Pancreas (tissue), 10 donors: Measurements from ENCODE around the gene CDH4. TPM values are rescaled to one million over a fixed set of nuclear protein-coding genes. Genes with fewer than 3 reads are reported as not detected.

Experiments
- ATAC-seq, 4 donors: fragments of 200-7000 bp; cut with Tn5 transposase; one replicate each; pipeline versions ENCODE4 v1.8.0 to v1.9.1; 2020; ENCODE audit warnings: mild to moderate bottlenecking in 4 of 4, moderate library complexity in 4 of 4
- DNase-seq, 6 donors: peaks; one replicate each; pipeline ENCODE4 v3.0.0-alpha.2; 2020
- FAIRE-seq: peaks from 2 replicates; lab custom pipeline; 2012; peaks lifted over from hg19 to GRCh38; lab: Jason Lieb, UNC
- H3K27ac ChIP-seq, 4 donors: fragments of 200-600 bp; sonication (generic); 1 replicate in 3 of 4; 2 replicates in 1 of 4; pipeline versions ENCODE4 v1.5.0 to v1.8.0; 2020
- H3K27me3 ChIP-seq, 4 donors: fragments of 200-600 bp; one replicate each; pipeline ENCODE4 v1.8.0; 2021
- H3K36me3 ChIP-seq, 3 donors: fragments of 200-600 bp; sonication (generic) in 1 of 3; one replicate each; pipeline versions ENCODE4 v1.5.0 to v1.8.0; 2020 to 2021
- H3K4me1 ChIP-seq, 3 donors: fragments of 200-600 bp; one replicate each; pipeline ENCODE4 v1.8.0; 2021
- H3K4me3 ChIP-seq, 4 donors: fragments of 200-600 bp; sonication (generic) in 2 of 4; one replicate each; pipeline versions ENCODE4 v1.5.0 to v1.8.0; 2020 to 2021
- H3K9me3 ChIP-seq, 4 donors: fragments of 200-600 bp; one replicate each; pipeline ENCODE4 v1.8.0; 2021
- WGBS, 2 donors: extraction: QIAGEN DNeasy Blood & Tissue Kit; methylation state at CpG; one replicate each; pipeline ENCODE4 v1.1.7; 2013; 5-methylcytosine and 5-hydroxymethylcytosine counted together
- intact Hi-C, 3 donors: fragments of 100-400 bp; cut with DNase I; formaldehyde crosslinking; loops; one replicate each; pipeline versions ENCODE4 v1.11.1 to v1.14.2; 2022
- polyA plus RNA-seq, 2 donors: library from polyadenylated mRNA; stranded (reverse); fragments of 200-250 nt; gene quantifications; one replicate each; pipeline ENCODE4 v1.2.3, GENCODE V29; 2013
- total RNA-seq, 6 donors: library from RNA; stranded (reverse); fragmentation: NEBNext Ultra II Directional in 4 of 6; extraction: Animal tissue kit (Norgen Biotek cat#: 25700) in 4 of 6; gene quantifications; one replicate each; pipeline versions ENCODE4 v1.2.1 to v1.2.4, GENCODE V29; 2021 to 2023
- TF ChIP-seq, protein P1 (sequence below), 4 donors: fragments of 200-600 bp; sonication (generic) in 3 of 4; IDR thresholded peaks; one replicate each; pipeline versions ENCODE4 v1.5.0 to v1.8.0; 2021; ENCODE audit warnings: antibody characterized with exemption in 4 of 4
- donor health status: healthy with polysubstance abuse.
- donor health status: DM: no; HTN: no; CAD: no; lungs with moderate emphysema.
- donor health status: DM: no; HTN: no; CAD: no.
- donor health status: control.
- donor health status: control.
- donor health status: Bipolar disorder and iron deficiency.
- donor health status: DM: yes; HTN: yes; CAD: no.
- donor health status: DM: no; HTN: no; CAD: no.
- donor health status: DM: no; HTN: no; CAD: no.
- donor health status: DM: yes; HTN: yes; CAD: no.

The CDH4 gene
- total and polyA plus RNA-seq, 8 donors = 0.04 to 1.4 (median 0.27) TPM

GRCh38 chr20:61299104-61299503, 47.0 kb downstream of the CDH4 start:
- Histone ChIP-seq H3K4me1 (no peaks in the 10 kb centered on the region), H3K9me3 (no peaks in the 10 kb centered on the region), H3K27ac (no peak overlapping the region), H3K27me3 (no peaks in the 10 kb centered on the region), H3K4me3 (no peak overlapping the region), H3K36me3 (no peaks in the 10 kb centered on the region)
- intact Hi-C loops = no loop called here
- DNase-seq (no peak), ATAC-seq (no peak), FAIRE-seq (no peak)
- TF ChIP-seq, protein P1, sequence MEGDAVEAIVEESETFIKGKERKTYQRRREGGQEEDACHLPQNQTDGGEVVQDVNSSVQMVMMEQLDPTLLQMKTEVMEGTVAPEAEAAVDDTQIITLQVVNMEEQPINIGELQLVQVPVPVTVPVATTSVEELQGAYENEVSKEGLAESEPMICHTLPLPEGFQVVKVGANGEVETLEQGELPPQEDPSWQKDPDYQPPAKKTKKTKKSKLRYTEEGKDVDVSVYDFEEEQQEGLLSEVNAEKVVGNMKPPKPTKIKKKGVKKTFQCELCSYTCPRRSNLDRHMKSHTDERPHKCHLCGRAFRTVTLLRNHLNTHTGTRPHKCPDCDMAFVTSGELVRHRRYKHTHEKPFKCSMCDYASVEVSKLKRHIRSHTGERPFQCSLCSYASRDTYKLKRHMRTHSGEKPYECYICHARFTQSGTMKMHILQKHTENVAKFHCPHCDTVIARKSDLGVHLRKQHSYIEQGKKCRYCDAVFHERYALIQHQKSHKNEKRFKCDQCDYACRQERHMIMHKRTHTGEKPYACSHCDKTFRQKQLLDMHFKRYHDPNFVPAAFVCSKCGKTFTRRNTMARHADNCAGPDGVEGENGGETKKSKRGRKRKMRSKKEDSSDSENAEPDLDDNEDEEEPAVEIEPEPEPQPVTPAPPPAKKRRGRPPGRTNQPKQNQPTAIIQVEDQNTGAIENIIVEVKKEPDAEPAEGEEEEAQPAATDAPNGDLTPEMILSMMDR (IDR thresholded peaks at IDR 0.05) = no peak
- 62 to 77% methylated on average over 11 of the region's 11 CpGs for WGBS, 2 donors

DNA sequence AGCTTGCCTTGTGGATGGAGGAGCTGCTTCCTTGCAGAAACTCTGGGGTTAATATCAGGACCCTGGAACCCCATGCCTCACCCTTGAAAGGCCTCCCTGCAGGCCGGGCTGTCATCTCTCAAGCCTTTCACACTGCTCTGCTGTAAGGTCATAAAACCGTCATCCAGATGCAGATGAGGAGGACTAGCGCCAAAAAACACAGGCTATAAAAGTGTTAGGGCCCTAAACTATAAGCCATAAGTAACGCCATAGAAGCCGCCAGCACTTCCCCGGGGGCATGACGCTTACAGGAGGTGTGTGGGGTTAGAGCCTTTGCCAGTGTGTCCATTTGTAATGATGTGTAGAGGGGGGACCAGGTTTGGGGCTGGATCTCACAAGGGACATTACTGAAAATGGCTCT, 47.6 kb downstream of the CDH4 start:
- DNase-seq = no peak
- no peak for FAIRE-seq
- WGBS, 2 donors = 37 to 43% methylated on average over 7 of the region's 7 CpGs

DNA sequence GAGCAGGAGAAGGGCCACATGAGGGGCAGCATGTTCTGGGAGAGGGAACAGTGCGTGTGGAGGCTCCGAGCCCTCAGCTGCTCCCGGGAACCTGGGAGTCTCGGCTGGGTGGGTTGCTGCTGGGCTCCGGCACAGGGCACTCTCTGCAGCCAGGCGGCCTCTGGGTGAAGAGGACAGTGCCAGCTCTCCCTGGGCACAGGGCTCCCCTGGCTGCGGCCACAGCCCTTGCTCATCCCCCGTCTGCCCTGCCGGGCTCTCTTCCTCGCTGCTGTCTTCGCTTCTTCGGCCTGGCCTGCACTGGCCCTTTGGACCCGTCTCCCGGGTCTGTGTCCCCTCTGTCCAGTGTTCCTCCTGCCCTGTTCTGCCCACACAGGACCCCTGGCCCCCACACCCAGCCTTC, 48.2 kb downstream of the CDH4 start:
- intact Hi-C loops = no loop called here
- 68 to 89% methylated on average over 7 to 14 of the region's 14 CpGs for WGBS, 2 donors
- FAIRE-seq (no peak), ATAC-seq (no peak), DNase-seq (no peak)
- TF ChIP-seq, protein P1 (IDR thresholded peaks at IDR 0.05) = no peak
- H3K27ac ChIP-seq = no peak overlapping the region
- H3K9me3 ChIP-seq = no peaks in the 10 kb centered on the region
- H3K27me3 ChIP-seq = no peaks in the 10 kb centered on the region
- H3K36me3 ChIP-seq = no peaks in the 10 kb centered on the region
- H3K4me3 ChIP-seq = no peak overlapping the region
- no peaks in the 10 kb centered on the region for H3K4me1 ChIP-seq

More for the DNA sequence above, 47.6 kb downstream of the CDH4 start:
- Histone ChIP-seq H3K9me3 (no peaks in the 10 kb centered on the region), H3K27ac (no peak overlapping the region), H3K4me3 (no peak overlapping the region), H3K36me3 (no peaks in the 10 kb centered on the region), H3K27me3 (no peaks in the 10 kb centered on the region), H3K4me1 (no peaks in the 10 kb centered on the region)
- intact Hi-C loops = no loop called here
- no peak for ATAC-seq
- TF ChIP-seq, protein P1 (IDR thresholded peaks at IDR 0.05) = no peak

GRCh38 chr20:61300709-61301108, 48.6 kb downstream of the CDH4 start:
- TF ChIP-seq, protein P1 (IDR thresholded peaks at IDR 0.05) = no peak
- Histone ChIP-seq H3K9me3 (no peaks in the 10 kb centered on the region), H3K4me1 (no peaks in the 10 kb centered on the region), H3K27me3 (no peaks in the 10 kb centered on the region), H3K27ac (no peak overlapping the region), H3K36me3 (no peaks in the 10 kb centered on the region), H3K4me3 (no peak overlapping the region)
- intact Hi-C loops = no loop called here
- FAIRE-seq (no peak), ATAC-seq (no peak), DNase-seq (no peak)
- 46 to 64% methylated on average over 10 of the region's 10 CpGs for WGBS, 2 donors

- ATAC-seq = no peak
- 66 to 78% methylated on average over 21 of the region's 21 CpGs for WGBS, 2 donors
- no peak overlapping the region for H3K4me3 ChIP-seq
- TF ChIP-seq, protein P1 (IDR thresholded peaks at IDR 0.05) = no peak
- no peak overlapping the region for H3K27ac ChIP-seq
- no peaks in the 10 kb centered on the region for H3K9me3 ChIP-seq
- H3K4me1 ChIP-seq = no peaks in the 10 kb centered on the region
- intact Hi-C loops = no loop called here
- no peaks in the 10 kb centered on the region for H3K27me3 ChIP-seq
- H3K36me3 ChIP-seq = no peaks in the 10 kb centered on the region
- no peak for DNase-seq
- no peak for FAIRE-seq
Measured at GRCh38 chr20:61301711-61302525, 49.9 kb downstream of the CDH4 start.
